SK-N-SH (cell line): Measurements from ENCODE around the gene KRT4. TPM values are rescaled to one million over a fixed set of nuclear protein-coding genes. Genes with fewer than 3 reads are reported as not detected.

ENCODE experiments used
- CTCF ChIA-PET: fragments of 300-600, 350-600 bp; formaldehyde crosslinking; extraction: SDS; loops from one replicate; lab custom pipeline; 2021; lab: Yijun Ruan, JAX
- POLR2A ChIA-PET: fragments of 350-600 bp; sonication (Branson Sonifier 250); formaldehyde crosslinking; extraction: SDS; loops from one replicate; lab custom pipeline; 2020; ENCODE audit warnings: antibody characterized with exemption, inconsistent platforms; lab: Yijun Ruan, JAX
- DNase-seq: peaks from one replicate; pipeline ENCODE4 v3.0.0; 2012
- H2AFZ ChIP-seq: fragments of 200-600 bp; sonication (generic); 2 replicates; pipeline ENCODE4 v1.8.1; 2016; ENCODE audit warnings: antibody characterized with exemption, mild to moderate bottlenecking, low read depth
- H3F3A ChIP-seq: fragments of 200-600 bp; sonication (generic); replicated peaks from 2 replicates; pipeline ENCODE3; 2016; ENCODE audit warnings: antibody characterized with exemption, mild to moderate bottlenecking; ENCODE audit not compliant: insufficient read depth
- H3K27ac ChIP-seq, 2 experiments: fragments of 200-500 bp in 1 of 2; fragments of 200-600 bp in 1 of 2; sonication (Bioruptor generic) in 1 of 2; sonication (generic), shearing (Covaris generic) in 1 of 2; 2 replicates each; pipeline versions ENCODE4 v1.5.1 to v1.6.1; 2014 to 2016; ENCODE audit warnings: low read depth in 2 of 2, inconsistent platforms in 1 of 2, low read length in 1 of 2, mild to moderate bottlenecking in 1 of 2, mixed read lengths in 1 of 2
- H3K27me3 ChIP-seq: fragments of 200-600 bp; sonication (generic), shearing (Covaris generic); 2 replicates; pipeline ENCODE4 v1.6.1; 2016; ENCODE audit warnings: mixed run types; ENCODE audit not compliant: insufficient read depth
- H3K36me3 ChIP-seq, 2 experiments: fragments of 200-500 bp in 1 of 2; fragments of 200-600 bp in 1 of 2; sonication (Bioruptor generic) in 1 of 2; sonication (generic) in 1 of 2; replicated peaks in 1 of 2; 2 replicates each; pipeline versions ENCODE3 to v1.5.1; 2014 to 2016; ENCODE audit warnings: low read length in 1 of 2, mild to moderate bottlenecking in 1 of 2; ENCODE audit not compliant: insufficient read depth in 2 of 2, control insufficient read depth in 1 of 2
- H3K4me1 ChIP-seq, 2 experiments: fragments of 200-500 bp in 1 of 2; fragments of 200-600 bp in 1 of 2; sonication (Bioruptor generic) in 1 of 2; sonication (generic), shearing (Covaris generic) in 1 of 2; 2 replicates each; pipeline versions ENCODE4 v1.5.1 to v1.6.1; 2014 to 2016; ENCODE audit warnings: low read depth in 1 of 2, low read length in 1 of 2, mixed run types in 1 of 2; ENCODE audit not compliant: insufficient read depth in 2 of 2, control insufficient read depth in 1 of 2
- H3K4me2 ChIP-seq: fragments of 200-600 bp; sonication (generic), shearing (Covaris generic); 2 replicates; pipeline ENCODE4 v1.6.1; 2017; ENCODE audit warnings: mixed run types
- H3K4me3 ChIP-seq, 2 experiments: fragments of 200-500 bp in 1 of 2; fragments of 200-600 bp in 1 of 2; sonication (Bioruptor generic) in 1 of 2; sonication (generic), shearing (Covaris generic) in 1 of 2; 2 replicates each; pipeline versions ENCODE4 v1.5.1 to v1.8.1; 2014 to 2016; ENCODE audit warnings: low read depth in 2 of 2, inconsistent platforms in 1 of 2, low read length in 1 of 2, mild to moderate bottlenecking in 1 of 2, mixed read lengths in 1 of 2, moderate library complexity in 1 of 2
- H3K79me2 ChIP-seq: fragments of 200-600 bp; sonication (generic); 2 replicates; pipeline ENCODE4 v1.8.1; 2017; ENCODE audit warnings: mild to moderate bottlenecking; ENCODE audit not compliant: insufficient read depth
- H3K9ac ChIP-seq: fragments of 200-600 bp; sonication (generic); 2 replicates; pipeline ENCODE4 v1.6.1; 2017; ENCODE audit warnings: mixed run types
- H3K9me2 ChIP-seq: fragments of 200-600 bp; sonication (generic); 2 replicates; pipeline ENCODE4 v1.6.1; 2017; ENCODE audit warnings: mixed run types
- H3K9me3 ChIP-seq: fragments of 200-600 bp; sonication (generic); 2 replicates; pipeline ENCODE4 v1.6.1; 2017; ENCODE audit warnings: mixed run types, mild to moderate bottlenecking, moderate library complexity
- H4K20me1 ChIP-seq: fragments of 200-600 bp; sonication (generic); 2 replicates; pipeline ENCODE4 v1.6.1; 2017; ENCODE audit warnings: mild to moderate bottlenecking, mixed run types; ENCODE audit not compliant: insufficient read depth
- CHD2 ChIP-seq: fragments of 150-350 bp; IDR thresholded peaks from 2 replicates; pipeline ENCODE4 v1.6.1; 2018; ENCODE audit warnings: low read length; ENCODE audit not compliant: partially characterized antibody
- ELF1 ChIP-seq: IDR thresholded peaks from 2 replicates; pipeline ENCODE4 v1.4.0; 2012
- EP300 ChIP-seq, 2 experiments: IDR thresholded peaks; 2 replicates each; pipeline versions ENCODE4 v1.4.0 to v1.6.1; 2012; ENCODE audit warnings: borderline replicate concordance in 1 of 2, low read depth in 1 of 2, low read length in 1 of 2
- EZH2phosphoT487 ChIP-seq: fragments of 200-600 bp; sonication (generic); IDR thresholded peaks from 2 replicates; pipeline ENCODE4 v1.6.1; 2017; ENCODE audit warnings: low read depth, mixed run types, mild to moderate bottlenecking, antibody characterized with exemption, moderate library complexity, borderline replicate concordance
- FOSL2 ChIP-seq: IDR thresholded peaks from 2 replicates; pipeline ENCODE4 v1.4.0; 2012; ENCODE audit warnings: low read depth, mild to moderate bottlenecking, moderate library complexity, borderline replicate concordance
- FOXM1 ChIP-seq: IDR thresholded peaks from 2 replicates; pipeline ENCODE4 v1.4.0; 2012; ENCODE audit warnings: low read depth, mild to moderate bottlenecking
- JUND ChIP-seq: IDR thresholded peaks from 2 replicates; pipeline ENCODE4 v1.4.0; 2012
- MEF2A ChIP-seq: IDR thresholded peaks from 2 replicates; pipeline ENCODE4 v1.4.0; 2012; ENCODE audit warnings: low read depth, borderline replicate concordance
- MXI1 ChIP-seq: IDR thresholded peaks from 2 replicates; pipeline ENCODE4 v1.6.1; 2012; ENCODE audit warnings: mild to moderate bottlenecking, low read depth, low read length, improper control_type of control experiment
- POLR2AphosphoS5 ChIP-seq: IDR thresholded peaks from 2 replicates; pipeline ENCODE4 v1.6.1; 2012; ENCODE audit warnings: low read depth, low read length
- RAD21 ChIP-seq: IDR thresholded peaks from 2 replicates; pipeline ENCODE4 v1.6.1; 2012; ENCODE audit warnings: mild to moderate bottlenecking, low read length
- RCOR1 ChIP-seq: fragments of 150-350 bp; IDR thresholded peaks from 2 replicates; pipeline ENCODE4 v1.6.1; 2017; ENCODE audit warnings: antibody characterized with exemption, low read length
- RFX5 ChIP-seq: IDR thresholded peaks from 2 replicates; pipeline ENCODE4 v1.6.1; 2012; ENCODE audit warnings: mild to moderate bottlenecking, improper control_type of control experiment, low read length
- SIN3A ChIP-seq: IDR thresholded peaks from 2 replicates; pipeline ENCODE4 v1.6.1; 2012; ENCODE audit warnings: low read depth, mild to moderate bottlenecking, low read length, moderate library complexity, borderline replicate concordance
- TEAD4 ChIP-seq: IDR thresholded peaks from 2 replicates; pipeline ENCODE4 v1.4.0; 2012; ENCODE audit warnings: mild to moderate bottlenecking, borderline replicate concordance; ENCODE audit not compliant: insufficient read depth
- USF2 ChIP-seq: fragments of 150-350 bp; IDR thresholded peaks from 2 replicates; pipeline ENCODE4 v1.6.1; 2017; ENCODE audit warnings: antibody characterized with exemption, low read length, low read depth, borderline replicate concordance
- polyA plus RNA-seq, 3 experiments: library from polyadenylated mRNA; depleted of rRNA; stranded (reverse); fragments of >200 nt; gene quantifications; 2 replicates each; pipeline ENCODE4 v1.2.3, GENCODE V29; 2012
- TF ChIP-seq, protein P1 (sequence below): IDR thresholded peaks from 2 replicates; pipeline ENCODE4 v1.4.0; 2012; ENCODE audit warnings: low read depth
- TF ChIP-seq, protein P2 (sequence below): IDR thresholded peaks from 2 replicates; pipeline ENCODE4 v1.6.1; 2012; ENCODE audit warnings: mild to moderate bottlenecking, low read depth, low read length, moderate library complexity

Gene KRT4
- polyA plus RNA-seq, 1 of the 3 experiments (the other 2 are of a cell fraction): not detected

DNA sequence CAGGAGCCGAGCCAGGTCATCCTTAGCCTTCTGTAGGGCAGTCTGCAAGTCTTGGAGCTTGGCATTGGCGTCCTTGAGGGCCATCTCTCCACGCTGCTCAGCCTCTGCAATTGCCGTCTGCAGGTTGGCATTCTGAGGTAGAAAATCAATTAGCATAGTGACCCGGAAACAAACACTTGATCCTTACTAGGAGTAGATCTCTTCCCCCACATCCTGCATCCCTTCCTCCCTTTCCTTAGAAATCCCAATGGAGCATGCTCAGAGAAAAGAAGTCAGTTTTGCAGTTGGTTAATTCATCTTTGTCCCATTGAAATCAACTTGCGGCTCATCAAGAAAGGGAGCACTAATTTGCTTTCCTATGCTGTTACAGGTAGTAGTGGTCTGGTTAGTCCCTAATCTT lies 42.8 kb downstream of the KRT4 start (continued):
- no peak for TF ChIP-seq TEAD4
- TF ChIP-seq POLR2AphosphoS5: no peak
- no peak for TF ChIP-seq CHD2
- no peak for TF ChIP-seq SIN3A
- TF ChIP-seq MEF2A: no peak
- TF ChIP-seq EP300 (IDR thresholded peaks at IDR 0.05; ENCODE audit: borderline replicate concordance in 1 of 2, low read depth in 1 of 2, low read length in 1 of 2): no peak
- TF ChIP-seq EZH2phosphoT487: no peak
- TF ChIP-seq, all 33 proteins: peak for 0

- POLR2A ChIA-PET: no interaction called here
- Histone ChIP-seq H3K9me3 (no peaks in the 10 kb centered on the region), H3F3A (no peaks in the 10 kb centered on the region), H3K27me3 (peaks cover 34% of the 10 kb centered on the region), H3K79me2 (no peaks in the 10 kb centered on the region), H2AFZ (no peak overlapping the region), H3K9me2 (no peaks in the 10 kb centered on the region), H3K4me1 (no peaks in the 10 kb centered on the region), H4K20me1 (no peaks in the 10 kb centered on the region), H3K36me3 (no peaks in the 10 kb centered on the region), H3K9ac (no peak overlapping the region), H3K27ac (no peak overlapping the region)
- CTCF ChIA-PET: no interaction called here
- DNase-seq: no peak
- no peak for TF ChIP-seq RCOR1
- TF ChIP-seq USF2: no peak
- no peak for TF ChIP-seq EP300 (IDR thresholded peaks at IDR 0.05; ENCODE audit: borderline replicate concordance in 1 of 2, low read depth in 1 of 2, low read length in 1 of 2)
- TF ChIP-seq FOXM1: no peak
- TF ChIP-seq SIN3A: no peak
- no peak for TF ChIP-seq MXI1
- TF ChIP-seq RAD21: no peak
- no peak for TF ChIP-seq CHD2
- no peak for TF ChIP-seq FOSL2
- TF ChIP-seq, protein P1, sequence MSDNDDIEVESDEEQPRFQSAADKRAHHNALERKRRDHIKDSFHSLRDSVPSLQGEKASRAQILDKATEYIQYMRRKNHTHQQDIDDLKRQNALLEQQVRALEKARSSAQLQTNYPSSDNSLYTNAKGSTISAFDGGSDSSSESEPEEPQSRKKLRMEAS: no peak
- no peak for TF ChIP-seq ELF1
- TF ChIP-seq JUND: no peak
- TF ChIP-seq, protein P2, sequence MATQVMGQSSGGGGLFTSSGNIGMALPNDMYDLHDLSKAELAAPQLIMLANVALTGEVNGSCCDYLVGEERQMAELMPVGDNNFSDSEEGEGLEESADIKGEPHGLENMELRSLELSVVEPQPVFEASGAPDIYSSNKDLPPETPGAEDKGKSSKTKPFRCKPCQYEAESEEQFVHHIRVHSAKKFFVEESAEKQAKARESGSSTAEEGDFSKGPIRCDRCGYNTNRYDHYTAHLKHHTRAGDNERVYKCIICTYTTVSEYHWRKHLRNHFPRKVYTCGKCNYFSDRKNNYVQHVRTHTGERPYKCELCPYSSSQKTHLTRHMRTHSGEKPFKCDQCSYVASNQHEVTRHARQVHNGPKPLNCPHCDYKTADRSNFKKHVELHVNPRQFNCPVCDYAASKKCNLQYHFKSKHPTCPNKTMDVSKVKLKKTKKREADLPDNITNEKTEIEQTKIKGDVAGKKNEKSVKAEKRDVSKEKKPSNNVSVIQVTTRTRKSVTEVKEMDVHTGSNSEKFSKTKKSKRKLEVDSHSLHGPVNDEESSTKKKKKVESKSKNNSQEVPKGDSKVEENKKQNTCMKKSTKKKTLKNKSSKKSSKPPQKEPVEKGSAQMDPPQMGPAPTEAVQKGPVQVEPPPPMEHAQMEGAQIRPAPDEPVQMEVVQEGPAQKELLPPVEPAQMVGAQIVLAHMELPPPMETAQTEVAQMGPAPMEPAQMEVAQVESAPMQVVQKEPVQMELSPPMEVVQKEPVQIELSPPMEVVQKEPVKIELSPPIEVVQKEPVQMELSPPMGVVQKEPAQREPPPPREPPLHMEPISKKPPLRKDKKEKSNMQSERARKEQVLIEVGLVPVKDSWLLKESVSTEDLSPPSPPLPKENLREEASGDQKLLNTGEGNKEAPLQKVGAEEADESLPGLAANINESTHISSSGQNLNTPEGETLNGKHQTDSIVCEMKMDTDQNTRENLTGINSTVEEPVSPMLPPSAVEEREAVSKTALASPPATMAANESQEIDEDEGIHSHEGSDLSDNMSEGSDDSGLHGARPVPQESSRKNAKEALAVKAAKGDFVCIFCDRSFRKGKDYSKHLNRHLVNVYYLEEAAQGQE: no peak
- TF ChIP-seq RFX5: no peak
- TF ChIP-seq, all 33 proteins: peak for 0
- Histone ChIP-seq H3K4me2 (no peak overlapping the region), H3K4me3 (no peak overlapping the region)
Observed at GRCh38 chr12:52769946-52770345, 44.0 kb downstream of the KRT4 start.
